GM19351 (cell line): ENCODE results near the gene PIM2.

Experiments used
- ATAC-seq: cut with Tn5 transposase; IDR thresholded peaks from one replicate; pipeline ENCODE4 v1.9.1; 2021; ENCODE audit warnings: mild to moderate bottlenecking, moderate library complexity; ENCODE audit not compliant: unreplicated experiment

Gene PIM2

DNA sequence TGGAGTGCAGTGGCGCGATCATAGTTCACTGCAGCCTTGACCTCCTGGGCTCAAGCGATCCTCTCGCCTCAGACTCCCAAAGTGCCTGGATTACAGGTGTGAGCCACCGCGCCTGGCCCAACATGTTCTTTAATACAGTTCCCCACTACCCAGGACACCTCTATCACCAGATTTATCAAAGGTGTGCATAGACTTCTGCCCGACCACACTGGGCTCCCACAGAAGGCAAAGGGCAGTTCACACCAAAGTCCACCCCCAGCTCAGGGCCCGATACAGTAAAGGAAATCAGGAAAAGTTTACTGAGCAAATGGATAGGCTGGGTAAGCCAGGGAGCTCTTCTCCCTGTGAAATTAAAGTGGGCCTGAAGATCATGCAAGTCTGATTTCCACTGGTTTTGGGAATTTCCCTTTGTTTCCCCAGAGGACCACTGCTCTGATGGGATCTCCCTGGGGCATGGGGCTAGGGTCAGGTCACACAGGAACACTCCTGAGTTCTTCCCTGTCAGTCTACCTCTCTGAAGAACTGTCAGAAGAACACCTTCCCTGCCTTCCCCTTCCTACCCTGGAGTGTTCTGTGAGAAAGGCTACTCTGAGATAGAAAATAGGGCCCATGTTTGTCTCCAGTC lies 17.7 kb upstream of the PIM2 start:
- ATAC-seq: no peak

DNA sequence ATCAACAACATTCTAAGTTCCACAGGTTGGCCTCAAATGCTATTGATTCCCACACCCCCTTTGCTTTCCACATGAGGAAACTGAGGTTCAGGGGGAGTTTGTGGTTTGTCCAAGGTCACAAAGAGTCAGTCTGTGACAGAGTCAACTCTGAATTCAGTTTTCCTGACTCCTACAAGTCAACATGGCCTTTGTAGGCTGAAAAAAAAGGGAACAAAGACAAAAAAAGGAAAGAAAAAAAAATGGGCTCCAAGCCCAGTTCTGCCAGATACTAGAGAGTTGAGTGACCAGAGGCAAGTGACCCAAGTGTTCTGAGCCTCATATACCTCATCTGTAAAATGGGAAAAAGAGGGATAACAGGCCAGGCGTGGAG lies 16.5 kb upstream of the PIM2 start:
- no peak for ATAC-seq

DNA sequence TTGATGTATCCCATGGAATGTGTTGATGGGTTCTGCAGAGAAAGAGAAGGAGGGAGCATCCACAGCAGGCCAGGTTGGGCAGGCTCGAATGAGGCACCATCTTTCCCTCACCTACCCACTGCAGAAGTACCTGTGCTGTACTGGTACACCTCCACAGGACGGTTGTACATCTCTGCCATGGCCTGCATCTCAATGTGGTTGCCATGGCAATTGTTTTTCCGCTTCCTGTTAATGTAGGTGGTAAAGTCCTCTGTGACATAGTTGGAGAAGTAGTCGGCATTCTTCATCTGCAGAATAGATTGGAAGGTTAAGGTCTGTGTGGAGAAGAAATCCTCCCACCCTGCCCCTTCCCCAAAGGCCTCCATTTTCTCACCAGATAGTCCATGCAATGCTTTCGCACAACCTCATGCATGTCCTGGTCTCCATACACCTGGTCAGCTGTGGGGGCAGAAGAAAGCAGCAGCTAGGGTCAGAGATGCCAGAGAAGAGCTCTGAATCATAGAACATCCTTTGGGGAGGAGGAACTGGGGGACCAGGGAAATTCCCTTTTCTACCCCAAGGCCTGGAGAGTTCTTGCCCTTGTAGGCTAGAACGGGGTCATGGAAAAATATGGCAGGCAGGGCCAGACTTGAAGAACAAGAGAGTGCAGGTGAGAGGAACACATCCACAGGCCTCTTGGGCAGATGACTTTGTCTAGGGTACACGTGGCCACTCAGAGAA lies 15.9 kb upstream of the PIM2 start:
- no peak for ATAC-seq

DNA sequence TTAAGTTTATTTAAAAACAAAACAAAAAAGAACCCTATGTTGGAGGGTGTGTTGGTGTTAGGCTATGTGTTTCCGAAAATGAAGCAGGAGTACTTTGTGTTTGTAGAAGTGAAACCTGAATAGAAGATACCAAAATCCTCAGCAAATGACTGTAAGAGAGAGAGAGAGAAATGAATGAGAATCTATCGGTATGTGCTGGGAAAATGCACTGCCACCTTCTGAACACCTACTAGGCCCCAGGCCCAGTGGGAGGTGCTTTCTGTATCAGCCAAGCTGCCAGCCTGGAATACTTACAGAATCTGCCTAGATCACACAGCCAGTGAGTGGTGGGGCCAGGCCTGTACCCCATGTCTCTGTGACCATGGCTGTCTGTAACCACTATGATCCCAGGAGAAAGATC lies 14.9 kb upstream of the PIM2 start:
- peak; percentile 32 for ATAC-seq

DNA sequence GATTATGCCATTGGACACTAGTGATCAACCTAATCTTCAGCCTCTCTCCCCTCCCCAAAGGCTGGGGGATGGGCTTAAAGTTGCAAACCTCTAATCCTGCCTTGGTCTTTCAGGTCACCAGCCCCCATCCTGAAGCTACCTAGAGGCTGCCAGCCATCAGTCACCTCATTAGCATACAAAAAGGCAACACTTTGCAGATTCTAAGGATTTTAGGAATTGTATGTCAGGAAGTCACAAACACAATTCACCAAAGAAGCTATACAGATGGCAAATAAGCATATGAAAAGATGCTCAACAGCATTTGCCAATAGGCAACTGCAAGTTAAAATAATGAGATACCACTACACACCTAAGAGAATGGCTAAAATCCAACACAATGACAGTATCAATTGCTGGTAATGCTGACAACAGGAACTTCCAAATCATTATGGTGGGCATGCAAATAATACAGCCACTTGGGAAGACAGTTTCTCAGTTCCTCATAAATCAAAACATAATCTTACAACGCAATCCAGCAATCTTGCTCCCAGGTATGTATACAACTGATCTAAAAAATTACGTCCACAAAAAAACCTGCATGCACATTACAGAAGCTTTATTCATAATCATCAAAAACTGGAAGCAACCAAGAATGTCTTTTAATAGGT lies 9.0 kb upstream of the PIM2 start:
- no peak for ATAC-seq

DNA sequence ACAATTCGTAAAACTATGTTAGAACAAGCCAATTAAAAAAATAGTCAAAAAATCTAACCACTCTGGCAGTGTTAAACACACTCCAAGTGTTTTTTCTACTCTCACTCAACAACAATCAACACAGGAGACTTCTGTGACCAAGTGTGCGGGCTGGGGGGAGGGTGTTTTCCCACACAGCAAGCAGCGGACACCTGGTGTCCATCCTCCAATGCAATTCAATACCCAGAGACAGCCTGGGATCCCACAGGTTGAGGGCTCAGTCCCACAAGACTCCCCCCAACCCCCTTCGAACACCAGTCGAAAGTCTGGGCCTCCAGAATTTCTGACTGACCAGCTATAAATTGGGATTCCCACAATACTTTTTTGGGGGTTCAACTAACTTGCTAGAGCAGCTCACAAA lies 8.3 kb upstream of the PIM2 start:
- ATAC-seq: no peak

DNA sequence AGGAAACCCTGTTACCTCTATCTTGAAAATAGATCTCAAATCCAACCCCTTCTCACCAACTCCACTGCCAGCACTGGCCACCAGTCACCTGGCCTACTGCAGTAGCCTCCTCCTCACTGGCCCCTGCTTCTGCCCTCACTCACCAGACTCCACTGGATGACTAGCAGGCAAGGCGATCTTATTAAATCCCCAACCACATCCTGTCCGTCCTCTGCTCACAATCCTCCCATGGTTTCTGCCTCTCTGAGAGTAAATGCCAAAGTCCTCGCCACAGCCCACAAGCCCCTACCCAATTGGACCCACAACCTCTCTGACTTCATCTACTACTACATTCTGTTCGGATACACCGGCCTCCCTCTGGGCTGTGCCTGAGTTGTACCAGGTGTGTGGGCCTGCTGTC lies 5.4 kb upstream of the PIM2 start:
- ATAC-seq: no peak

DNA sequence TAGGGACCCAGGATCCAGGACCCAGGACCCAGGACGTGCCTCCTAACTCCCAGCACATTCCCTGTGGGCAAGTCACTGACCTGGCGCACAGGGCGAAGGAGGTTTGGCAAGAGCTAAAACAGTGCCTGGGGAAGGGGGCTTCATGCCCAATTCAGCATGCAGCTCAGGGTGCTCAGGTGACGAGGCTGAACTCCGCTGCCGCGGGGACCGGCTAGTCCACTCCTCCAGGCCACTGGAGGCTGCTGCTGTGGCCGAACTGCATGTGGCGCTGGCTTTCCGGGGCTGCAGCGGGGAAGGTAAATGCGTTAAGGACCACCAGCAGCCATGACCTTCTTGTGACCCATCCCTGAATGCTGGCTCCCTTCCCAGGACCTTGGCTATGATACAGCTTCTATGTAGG lies 4.9 kb upstream of the PIM2 start:
- ATAC-seq: no peak

DNA sequence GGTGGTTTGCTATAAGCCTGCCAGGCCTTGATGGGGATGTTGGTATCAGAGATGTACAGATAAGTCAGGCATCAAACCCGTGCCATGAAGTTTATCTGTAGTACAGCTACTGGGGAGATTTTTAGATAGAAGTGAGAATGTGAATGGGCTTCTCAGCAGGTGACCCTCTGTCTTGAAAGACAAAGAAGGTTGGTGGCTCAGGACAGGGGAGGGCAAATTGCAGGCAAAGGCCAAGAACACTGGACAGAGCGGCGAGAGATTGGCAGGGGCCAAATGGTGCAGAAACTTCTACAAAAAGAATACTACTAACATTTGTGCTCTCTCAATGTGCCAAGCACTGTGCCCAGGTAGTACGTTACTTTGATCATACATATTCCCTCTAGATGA lies 1.9 kb upstream of the PIM2 start:
- no peak for ATAC-seq

DNA sequence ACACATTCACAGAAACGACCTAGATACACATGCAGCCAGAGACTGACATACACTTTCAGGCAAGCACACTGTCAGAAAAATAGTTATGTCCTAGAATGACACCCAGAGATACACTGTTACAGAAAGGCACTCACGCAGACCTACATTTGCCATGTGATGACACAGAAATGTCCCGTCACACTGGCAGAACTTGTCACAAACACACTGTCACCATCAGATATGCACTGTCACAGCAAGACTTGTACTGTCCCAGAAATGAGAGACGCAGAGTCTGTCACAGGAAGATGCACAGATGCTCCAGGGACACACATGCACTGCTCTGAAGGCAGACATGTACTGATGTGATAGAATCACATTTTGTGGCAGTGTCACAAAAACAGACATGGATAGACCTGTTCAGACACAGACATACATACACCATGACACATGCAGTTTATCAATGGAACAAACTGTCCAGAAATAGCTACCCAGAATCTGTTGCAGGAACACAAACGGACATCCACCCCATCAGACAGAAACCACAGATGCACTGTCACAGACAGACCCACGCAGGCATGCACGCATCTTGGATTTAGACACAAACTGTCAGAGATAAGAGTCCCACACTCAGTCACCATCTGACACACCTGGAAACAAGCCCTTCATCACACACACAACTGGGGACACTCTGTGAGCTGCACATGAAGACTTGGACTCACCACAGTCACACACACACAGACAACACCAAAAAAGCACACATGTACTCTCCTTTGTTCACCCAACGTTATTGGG lies 1.3 kb upstream of the PIM2 start:
- ATAC-seq: no peak

DNA sequence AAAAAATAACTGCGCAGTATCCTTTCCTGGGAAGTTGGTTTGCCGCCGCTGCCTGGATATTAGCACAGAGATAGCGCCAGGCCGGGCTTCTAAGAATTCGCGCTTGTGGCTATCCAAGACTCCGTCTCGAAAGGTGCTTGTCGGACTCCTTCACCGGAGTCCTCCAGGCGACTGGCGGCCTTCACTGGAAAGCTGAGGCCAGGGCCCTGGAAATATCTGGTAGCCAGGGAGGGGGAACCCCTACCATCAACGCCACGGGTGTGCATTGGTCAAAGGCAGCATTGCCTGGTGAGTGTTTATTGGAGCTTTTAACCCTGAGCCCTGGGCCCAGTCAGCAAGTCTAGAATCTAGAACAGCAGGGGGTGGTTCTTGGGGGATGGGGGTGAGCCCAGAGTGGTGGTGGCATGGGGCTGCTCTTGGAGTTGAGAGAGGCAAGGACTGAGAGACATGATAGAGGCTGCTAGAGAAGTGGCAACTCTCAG lies 577 bp upstream of the PIM2 start:
- peak; percentile 24 for ATAC-seq

DNA sequence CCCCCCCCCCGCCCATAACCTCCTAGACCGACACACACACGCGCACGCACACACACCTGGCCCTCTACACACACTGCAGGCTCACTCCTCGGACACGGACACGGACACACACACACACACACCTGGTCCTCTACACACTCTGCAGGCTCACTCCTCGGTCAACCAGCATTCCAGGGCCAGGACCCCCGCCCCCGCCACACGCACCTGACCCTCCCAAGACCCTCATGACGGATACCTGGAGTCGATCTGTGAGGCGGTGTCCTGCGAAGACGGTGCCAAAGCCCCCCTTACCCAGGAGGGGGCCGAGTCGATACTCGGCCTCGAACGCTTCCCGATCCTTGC lies 552 bp downstream of the PIM2 start:
- no peak for ATAC-seq

DNA sequence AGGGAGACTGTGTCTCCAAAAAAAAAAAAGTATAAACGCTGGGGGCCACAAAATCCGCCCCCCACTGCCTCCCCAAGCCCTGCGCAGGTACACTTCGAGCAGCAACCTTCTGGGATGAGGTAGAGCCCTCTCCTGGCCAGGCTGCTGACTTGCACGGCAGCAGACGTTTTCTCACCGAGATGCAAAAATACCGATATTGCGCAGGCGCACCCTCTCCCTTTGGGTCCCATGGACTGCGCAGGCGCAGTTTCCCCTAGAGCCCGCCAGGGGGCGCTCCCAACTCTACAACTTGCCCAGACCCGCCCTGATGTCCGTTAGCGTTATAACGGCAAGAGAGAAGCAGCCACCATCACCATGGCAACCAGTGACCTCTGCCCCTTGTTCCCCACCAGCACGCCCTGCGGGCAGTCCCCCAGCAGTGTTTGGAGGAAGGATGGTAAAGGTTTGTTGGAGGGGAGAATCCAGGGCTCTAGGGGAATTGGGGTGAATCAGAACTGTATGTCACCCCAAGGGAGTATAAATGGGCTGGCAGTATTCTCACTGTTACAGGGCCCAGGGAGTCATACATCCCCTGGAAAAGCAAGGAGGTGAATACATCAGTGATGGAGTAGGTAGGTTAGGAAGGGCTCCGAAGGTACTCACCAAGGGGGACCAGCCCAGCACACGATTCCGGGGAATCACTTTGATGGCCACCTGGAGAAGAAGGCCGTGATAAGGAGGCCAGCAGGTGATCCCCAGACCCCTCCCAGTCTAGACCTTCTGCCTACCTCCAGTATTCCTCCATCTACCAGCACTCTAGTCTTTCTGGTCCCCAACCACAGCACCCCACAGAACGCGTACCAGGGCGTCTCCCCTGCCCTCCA lies 1.5 kb downstream of the PIM2 start:
- ATAC-seq: peak; percentile 46

DNA sequence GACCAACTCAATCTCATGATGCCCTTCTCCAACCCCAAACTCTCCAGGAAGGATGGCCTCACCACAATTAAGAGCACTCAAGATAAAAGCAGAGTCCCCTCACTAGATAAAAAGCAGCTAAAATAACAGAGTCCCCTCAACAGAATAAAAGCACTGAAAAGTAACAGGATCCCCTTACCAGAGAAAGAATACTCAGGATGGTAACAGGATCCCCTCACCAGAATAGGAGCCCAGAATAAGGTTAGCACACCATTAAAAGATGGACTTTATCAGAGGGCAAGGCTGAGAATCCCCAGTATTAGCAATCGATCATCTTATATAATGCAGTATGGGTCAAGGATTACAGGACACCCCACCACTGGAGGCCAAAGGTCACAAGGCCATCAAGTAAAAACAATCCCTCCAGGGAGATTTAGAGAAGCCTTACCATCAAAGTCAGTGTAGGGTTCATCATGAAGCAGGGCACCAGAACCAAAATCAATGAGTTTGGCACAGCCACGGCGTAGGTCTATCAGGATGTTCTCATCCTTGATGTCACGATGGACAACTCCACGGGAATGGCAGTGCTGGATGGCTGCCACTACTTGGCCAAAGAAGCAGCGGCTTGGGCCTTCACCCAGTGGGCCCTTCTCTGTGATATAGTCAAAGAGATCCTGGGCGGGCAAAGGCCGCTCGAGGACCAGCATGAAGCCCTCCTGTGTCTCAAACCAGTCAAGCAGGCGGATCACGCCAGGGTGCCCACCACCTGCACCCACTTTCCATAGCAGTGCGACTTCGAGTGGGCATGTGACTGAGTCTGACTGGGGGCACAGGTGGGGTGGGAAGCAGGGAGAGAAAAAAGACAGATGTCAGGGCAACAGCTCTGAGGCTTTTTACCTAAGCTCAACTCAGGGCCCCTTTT lies 4.0 kb downstream of the PIM2 start:
- no peak for ATAC-seq

DNA sequence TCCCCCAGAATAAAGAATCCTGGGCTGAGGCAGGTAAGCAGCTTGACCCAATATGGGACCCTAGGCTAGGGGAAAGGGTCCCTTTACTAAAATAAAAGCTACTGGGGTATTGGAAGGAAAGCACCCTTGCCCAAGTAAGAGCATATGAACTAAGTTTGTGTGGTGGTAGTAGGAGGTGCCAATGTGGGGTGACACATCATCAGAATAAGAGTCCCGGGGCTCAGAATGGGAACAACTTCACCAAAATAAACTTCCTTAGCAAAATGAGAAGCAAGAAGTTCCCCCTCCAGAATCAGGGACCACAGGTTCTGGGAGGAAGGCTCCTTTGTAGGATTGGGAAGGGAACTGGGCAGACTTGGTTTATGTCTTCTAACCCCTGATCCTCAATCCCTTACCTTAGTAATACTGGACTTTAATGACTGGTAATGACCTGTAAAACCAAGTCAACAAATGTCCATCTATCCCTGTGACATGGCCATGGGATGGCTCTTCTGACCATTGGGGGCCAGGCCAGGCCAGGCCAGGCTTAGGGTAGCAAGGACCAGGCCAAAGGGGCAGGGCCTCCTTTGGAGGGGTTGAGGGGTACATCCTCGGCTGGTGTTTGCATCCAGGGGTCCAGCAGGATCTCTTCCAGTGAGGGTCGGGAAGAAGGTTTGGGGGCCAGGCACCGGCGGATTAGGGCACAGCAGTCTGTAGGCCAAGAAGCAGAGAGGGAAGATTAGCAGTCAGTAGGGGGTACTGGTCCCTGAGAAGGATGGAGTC lies 5.0 kb downstream of the PIM2 start:
- ATAC-seq: no peak

DNA sequence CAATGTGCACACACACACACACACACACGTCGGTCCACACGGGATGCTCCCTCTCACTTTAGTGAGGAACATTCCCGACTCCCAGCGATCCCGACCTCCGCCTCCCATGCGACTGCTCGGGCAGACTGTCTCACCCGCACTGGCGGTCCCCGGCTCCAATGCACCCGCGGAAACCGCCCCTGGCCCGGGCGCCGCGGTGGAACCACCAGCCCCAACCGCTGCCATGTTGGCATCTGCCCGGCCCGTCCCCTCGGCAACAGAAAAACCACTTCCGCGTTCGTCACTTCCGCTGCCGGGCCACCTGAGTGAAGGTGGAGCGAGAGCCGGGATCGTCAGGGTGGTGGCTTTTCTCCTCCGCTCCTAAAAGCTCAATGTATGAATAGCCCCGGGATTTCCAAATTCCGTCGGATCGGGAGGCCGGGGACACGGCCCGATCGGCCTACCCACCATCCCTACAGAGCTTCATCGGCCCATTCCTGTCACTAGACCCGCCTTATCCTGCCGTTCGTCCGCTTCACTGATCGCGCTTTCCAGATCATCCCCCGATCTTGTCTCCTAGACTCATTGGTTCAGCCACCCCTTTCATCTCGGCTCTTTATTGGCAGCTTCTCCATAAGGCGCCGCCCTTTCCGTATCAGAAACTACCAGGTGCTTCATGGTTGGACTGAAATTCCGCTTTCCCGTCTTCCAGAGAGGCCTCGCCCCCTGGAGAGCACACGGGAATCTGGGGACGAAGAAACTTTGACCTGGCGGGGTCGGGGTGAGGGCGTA lies 7.2 kb downstream of the PIM2 start, which contains the start of gene SLC35A2:
Gene SLC35A2 (minus strand): TSS at position 235 of the 771 bp plus-strand sequence. CDS start 10 bp downstream, at position 225.
- ATAC-seq: peak; percentile 62

DNA sequence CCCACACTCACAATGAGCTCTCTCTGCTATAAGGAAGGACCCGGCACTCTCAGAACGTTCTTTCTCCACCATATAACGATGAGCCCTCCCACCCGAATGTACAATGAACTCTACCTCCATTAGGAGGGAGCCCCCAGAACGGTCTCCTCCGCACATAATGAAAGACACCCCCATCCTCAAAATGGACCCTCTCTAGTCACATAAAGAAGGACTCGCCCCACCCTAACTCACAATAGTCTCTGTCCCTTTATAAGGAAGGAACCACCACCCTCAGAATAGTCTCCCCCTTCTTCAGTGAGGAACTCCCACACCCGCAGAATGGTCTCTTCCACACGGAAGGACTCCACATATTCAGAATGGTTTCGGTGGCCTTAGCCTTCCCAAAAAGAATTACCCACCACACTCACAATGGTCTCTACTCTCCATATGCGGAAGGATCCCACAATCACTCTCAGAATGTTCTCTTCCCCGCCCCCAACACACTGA lies 7.9 kb downstream of the PIM2 start:
- peak; percentile 5 for ATAC-seq

DNA sequence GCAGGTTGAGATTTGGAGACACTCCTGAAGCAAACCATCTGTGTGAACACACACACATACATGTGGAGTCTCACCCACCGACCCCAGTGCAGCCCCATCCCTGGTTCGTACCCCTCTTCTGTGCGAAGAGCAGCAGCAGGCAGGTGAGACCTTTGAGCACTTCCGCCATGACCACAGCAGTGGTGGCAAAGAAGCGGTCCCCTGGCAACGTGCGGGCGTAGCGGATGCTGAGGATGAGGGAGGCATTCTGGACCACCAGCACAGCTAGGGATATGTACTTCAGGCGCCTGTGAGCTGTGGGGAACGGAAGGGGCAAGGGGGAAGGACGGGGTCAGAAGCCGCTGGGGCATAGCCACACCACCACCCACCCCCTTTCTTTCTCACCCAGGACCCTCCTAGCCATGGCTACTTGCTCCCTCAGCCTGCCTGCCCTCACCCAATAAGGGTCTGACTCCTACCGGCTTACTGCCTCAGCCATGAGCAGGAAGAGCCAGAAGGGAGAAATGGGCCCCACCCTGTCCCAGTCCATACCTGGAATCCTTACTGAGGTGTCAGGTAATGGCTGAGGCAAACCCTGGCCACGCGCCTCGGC lies 9.0 kb downstream of the PIM2 start:
- no peak for ATAC-seq
